Upper lobe of right lung (tissue), 1 donor: ENCODE results near the gene DMRT1. TPM values are rescaled to one million over a fixed set of nuclear protein-coding genes. Genes with fewer than 3 reads are reported as not detected.
A peak's percentile ranks its signal among the peaks of the same experiment; 100 is the strongest.
"Not testable (repeated sequence)": the region's sequence is repeated elsewhere in the genome, so short reads cannot be mapped to it uniquely, and the experiment has no call there.

Experiments used
- ATAC-seq: fragments of 200-7000 bp; cut with Tn5 transposase; one replicate; pipeline ENCODE4 v1.9.1; 2020; ENCODE audit warnings: mild to moderate bottlenecking, moderate library complexity
- DNase-seq: peaks from one replicate; pipeline ENCODE4 v3.0.0-alpha.2; 2020
- H3K27ac ChIP-seq: fragments of 200-600 bp; one replicate; pipeline ENCODE4 v1.8.0; 2022
- H3K27me3 ChIP-seq: fragments of 200-600 bp; one replicate; pipeline ENCODE4 v1.8.0; 2022; ENCODE audit warnings: mild to moderate bottlenecking
- H3K36me3 ChIP-seq: fragments of 200-600 bp; one replicate; pipeline ENCODE4 v1.8.0; 2022
- H3K4me1 ChIP-seq: fragments of 200-600 bp; one replicate; pipeline ENCODE4 v1.8.0; 2022
- H3K4me3 ChIP-seq: fragments of 200-600 bp; one replicate; pipeline ENCODE4 v1.8.0; 2022; ENCODE audit warnings: mild to moderate bottlenecking
- H3K9me3 ChIP-seq: fragments of 200-600 bp; one replicate; pipeline ENCODE4 v1.8.0; 2022
- CTCF ChIP-seq: fragments of 200-600 bp; IDR thresholded peaks from one replicate; pipeline ENCODE4 v1.8.0; 2022; ENCODE audit warnings: antibody characterized with exemption
- intact Hi-C: fragments of 100-400 bp; cut with DNase I; formaldehyde crosslinking; loops from one replicate; pipeline ENCODE4 v1.11.0; 2022
- total RNA-seq: library from RNA; stranded (reverse); fragmentation: NEBNext Ultra II Directional; extraction: Animal tissue kit (Norgen Biotek cat#: 25700); gene quantifications from one replicate; pipeline ENCODE4 v1.2.1, GENCODE V29; 2021
- donor health status: DM: no; HTN: yes; CAD: no; lungs with severe emphysema.

DMRT1 gene
- total RNA-seq, 1 donor from 2014 or later = not detected

- H3K27me3 ChIP-seq = peaks cover 95% of the 10 kb centered on the region
- TF ChIP-seq CTCF = no peak
- H3K4me3 ChIP-seq = no peak overlapping the region
- peaks cover 6% of the 10 kb centered on the region for H3K4me1 ChIP-seq
- H3K36me3 ChIP-seq = no peaks in the 10 kb centered on the region
- intact Hi-C loops = no loop called here
- DNase-seq = no peak
- no peak overlapping the region for H3K27ac ChIP-seq
- no peak for ATAC-seq
- H3K9me3 ChIP-seq = no peaks in the 10 kb centered on the region
Measured at GRCh38 chr9:981491-981898, 140.0 kb downstream of the DMRT1 start.

- no peaks in the 10 kb centered on the region for H3K9me3 ChIP-seq
- ATAC-seq = no peak
- H3K36me3 ChIP-seq = no peaks in the 10 kb centered on the region
- no peak overlapping the region for H3K4me3 ChIP-seq
- no peak for TF ChIP-seq CTCF
- no peak for DNase-seq
- intact Hi-C loops = no loop called here
- H3K27ac ChIP-seq = no peak overlapping the region
- no peaks in the 10 kb centered on the region for H3K4me1 ChIP-seq
- H3K27me3 ChIP-seq = peaks cover 88% of the 10 kb centered on the region
Measured at GRCh38 chr9:982394-983230, 141.1 kb downstream of the DMRT1 start.

- Histone ChIP-seq H3K27me3 (peaks cover 39% of the 10 kb centered on the region), H3K36me3 (no peaks in the 10 kb centered on the region), H3K27ac (no peak overlapping the region), H3K4me1 (no peaks in the 10 kb centered on the region), H3K4me3 (no peak overlapping the region), H3K9me3 (no peaks in the 10 kb centered on the region)
- ATAC-seq (peak; percentile 85), DNase-seq (no peak)
- no peak for TF ChIP-seq CTCF
- intact Hi-C loops = no loop called here
Measured at GRCh38 chr9:994005-994404, 152.5 kb downstream of the DMRT1 start.

- intact Hi-C loops = no loop called here
- Histone ChIP-seq H3K4me3 (no peak overlapping the region), H3K27ac (no peak overlapping the region), H3K36me3 (no peaks in the 10 kb centered on the region), H3K4me1 (no peaks in the 10 kb centered on the region), H3K27me3 (peaks cover 27% of the 10 kb centered on the region), H3K9me3 (no peaks in the 10 kb centered on the region)
- ATAC-seq (no peak), DNase-seq (no peak)
- no peak for TF ChIP-seq CTCF
Measured at GRCh38 chr9:995192-995591, 153.7 kb downstream of the DMRT1 start.

- DNase-seq (no peak), ATAC-seq (no peak)
- intact Hi-C loops = no loop called here
Measured at GRCh38 chr9:995781-996180, 154.3 kb downstream of the DMRT1 start.

GRCh38 chr9:998299-999110 lies 157.0 kb downstream of the DMRT1 start:
- H3K9me3 ChIP-seq, H3K27me3 ChIP-seq, intact Hi-C loops, H3K4me1 ChIP-seq, H3K4me3 ChIP-seq, H3K27ac ChIP-seq, DNase-seq, ATAC-seq, H3K36me3 ChIP-seq: not testable (repeated sequence)

More at GRCh38 chr9:995781-996180, 154.3 kb downstream of the DMRT1 start:
- Histone ChIP-seq H3K4me1 (no peaks in the 10 kb centered on the region), H3K27me3 (peaks cover 21% of the 10 kb centered on the region), H3K27ac (no peak overlapping the region), H3K9me3 (no peaks in the 10 kb centered on the region), H3K36me3 (no peaks in the 10 kb centered on the region), H3K4me3 (no peak overlapping the region)
- TF ChIP-seq CTCF = no peak
